Breast epithelium (tissue), 3 donors: Measurements from ENCODE around the gene CHST8.

ENCODE experiments used
- POLR2A ChIP-seq: fragments of 450-650 bp; IDR thresholded peaks from one replicate; pipeline ENCODE4 v1.6.1; 2016; ENCODE audit warnings: antibody characterized with exemption, mild to moderate bottlenecking, moderate library complexity
- POLR2AphosphoS5 ChIP-seq, 3 donors: sonication (generic); formaldehyde crosslinking; IDR thresholded peaks; one replicate each; pipeline ENCODE4 v1.6.1; 2017; ENCODE audit warnings: antibody characterized with exemption in 3 of 3
- TF ChIP-seq, protein P1 (sequence below), 3 donors: fragments of 450-650 bp; IDR thresholded peaks; one replicate each; pipeline ENCODE4 v1.5.1; 2016 to 2017; ENCODE audit warnings: antibody characterized with exemption in 3 of 3, mild to moderate bottlenecking in 3 of 3, moderate library complexity in 3 of 3

GRCh38 chr19:33736158-33736557 is 114.4 kb downstream of the CHST8 start:
- TF ChIP-seq, protein P1, sequence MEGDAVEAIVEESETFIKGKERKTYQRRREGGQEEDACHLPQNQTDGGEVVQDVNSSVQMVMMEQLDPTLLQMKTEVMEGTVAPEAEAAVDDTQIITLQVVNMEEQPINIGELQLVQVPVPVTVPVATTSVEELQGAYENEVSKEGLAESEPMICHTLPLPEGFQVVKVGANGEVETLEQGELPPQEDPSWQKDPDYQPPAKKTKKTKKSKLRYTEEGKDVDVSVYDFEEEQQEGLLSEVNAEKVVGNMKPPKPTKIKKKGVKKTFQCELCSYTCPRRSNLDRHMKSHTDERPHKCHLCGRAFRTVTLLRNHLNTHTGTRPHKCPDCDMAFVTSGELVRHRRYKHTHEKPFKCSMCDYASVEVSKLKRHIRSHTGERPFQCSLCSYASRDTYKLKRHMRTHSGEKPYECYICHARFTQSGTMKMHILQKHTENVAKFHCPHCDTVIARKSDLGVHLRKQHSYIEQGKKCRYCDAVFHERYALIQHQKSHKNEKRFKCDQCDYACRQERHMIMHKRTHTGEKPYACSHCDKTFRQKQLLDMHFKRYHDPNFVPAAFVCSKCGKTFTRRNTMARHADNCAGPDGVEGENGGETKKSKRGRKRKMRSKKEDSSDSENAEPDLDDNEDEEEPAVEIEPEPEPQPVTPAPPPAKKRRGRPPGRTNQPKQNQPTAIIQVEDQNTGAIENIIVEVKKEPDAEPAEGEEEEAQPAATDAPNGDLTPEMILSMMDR (IDR thresholded peaks at IDR 0.05) = no peak
- TF ChIP-seq POLR2A = no peak
- no peak for TF ChIP-seq POLR2AphosphoS5 (IDR thresholded peaks at IDR 0.05)
